Breast epithelium (tissue), 3 donors: Measurements from ENCODE around the gene MINDY4.

Experiments
- CTCF ChIP-seq, 3 donors: fragments of 450-650 bp; IDR thresholded peaks; one replicate each; pipeline ENCODE4 v1.5.1; 2016 to 2017; ENCODE audit warnings: antibody characterized with exemption in 3 of 3, mild to moderate bottlenecking in 3 of 3, moderate library complexity in 3 of 3
- POLR2A ChIP-seq: fragments of 450-650 bp; IDR thresholded peaks from one replicate; pipeline ENCODE4 v1.6.1; 2016; ENCODE audit warnings: antibody characterized with exemption, mild to moderate bottlenecking, moderate library complexity

GRCh38 chr7:30918676-30919075, 147.5 kb downstream of the MINDY4 start:
- TF ChIP-seq CTCF (IDR thresholded peaks at IDR 0.05) (no peak), POLR2A (no peak)
